NCI-H748 (cell line): ENCODE measurements around the gene ADAMTS9.

Experiments
- DNase-seq: peaks from one replicate; lab custom pipeline; 2025; ENCODE audit not compliant: unreplicated experiment; lab: John Stamatoyannopoulos, UW

ADAMTS9 gene

GRCh38 chr3:64578062-64578770, 109.6 kb downstream of the ADAMTS9 start:
- DNase-seq: no peak

GRCh38 chr3:64576211-64576775, 111.5 kb downstream of the ADAMTS9 start:
- no peak for DNase-seq

DNA sequence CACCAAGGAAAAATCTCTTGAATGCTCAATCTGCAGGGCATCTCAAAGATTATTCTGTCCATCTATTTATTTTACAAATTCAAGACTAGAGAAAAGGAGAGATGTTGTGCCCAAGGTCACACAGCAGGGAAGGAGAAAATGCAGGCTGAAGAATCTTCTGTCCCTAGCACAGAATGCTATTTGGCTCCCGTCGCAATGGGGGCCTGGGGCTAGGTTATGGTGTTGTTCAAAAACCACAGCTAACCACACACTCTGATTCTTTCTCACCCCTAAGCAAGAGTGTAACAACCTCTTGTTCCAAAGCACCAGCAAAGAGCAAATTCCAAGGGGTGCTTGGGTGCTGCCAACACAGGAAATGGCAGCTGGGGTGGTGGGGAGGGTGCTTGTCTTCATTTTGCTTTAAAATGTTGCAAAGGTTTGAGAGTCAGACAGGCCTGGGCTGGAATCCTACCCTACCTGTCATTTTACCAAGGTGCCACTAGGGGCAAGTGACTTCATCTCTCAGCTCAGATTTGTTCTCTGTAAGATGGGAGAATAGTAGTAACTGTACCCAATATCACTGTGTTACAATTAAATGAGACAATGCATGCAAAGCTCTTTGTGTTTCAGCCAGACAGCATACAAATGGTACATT, 112.5 kb downstream of the ADAMTS9 start:
- peak; percentile 10 for DNase-seq

- no peak for DNase-seq
These were observed 113.6 kb downstream of the ADAMTS9 start for GRCh38 chr3:64574194-64574593.

DNA sequence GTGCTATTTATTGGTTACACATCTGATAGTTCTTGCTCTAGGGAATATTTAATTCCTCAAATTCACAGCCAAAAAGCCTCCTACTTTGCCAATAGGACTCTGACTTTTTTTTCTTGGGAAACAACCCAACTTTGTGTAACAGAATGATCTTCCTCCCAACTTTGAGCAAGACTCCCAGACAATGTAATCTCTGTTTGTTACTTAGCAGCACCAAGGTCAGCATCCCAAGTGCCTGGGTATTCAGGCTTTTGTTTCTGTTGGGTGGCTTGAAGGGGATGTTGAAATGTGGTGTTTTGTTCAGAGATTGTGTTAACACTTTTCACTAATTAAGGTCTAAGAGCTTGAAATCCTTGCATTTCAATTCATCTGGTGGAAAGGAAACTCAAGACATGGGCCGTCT, 115.8 kb downstream of the ADAMTS9 start:
- no peak for DNase-seq

- DNase-seq: no peak
These were observed 118.8 kb downstream of the ADAMTS9 start for GRCh38 chr3:64568895-64569517.

GRCh38 chr3:64566859-64567258, 120.9 kb downstream of the ADAMTS9 start:
- no peak for DNase-seq

DNA sequence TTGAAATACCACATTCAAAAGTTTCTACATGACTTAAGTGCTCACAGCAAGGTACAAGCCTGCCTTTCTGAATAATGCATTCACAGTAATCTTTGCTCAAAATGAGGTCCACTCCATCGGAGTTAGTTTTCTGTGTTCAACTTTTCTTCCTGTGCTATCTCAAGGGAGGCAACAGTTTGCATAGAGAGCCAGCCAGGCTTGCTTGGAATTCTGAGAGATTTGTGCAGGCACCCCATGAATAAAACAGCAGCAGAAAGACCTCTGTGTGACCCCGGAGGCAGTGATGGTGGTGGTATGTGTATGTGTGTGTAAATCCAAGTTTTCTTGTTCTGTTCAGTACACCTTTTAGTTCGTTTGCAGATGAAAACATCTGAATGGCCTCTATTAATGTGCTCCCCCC, 124.0 kb downstream of the ADAMTS9 start:
- DNase-seq: no peak

- no peak for DNase-seq
These were observed 125.9 kb downstream of the ADAMTS9 start for GRCh38 chr3:64561868-64562267.

DNA sequence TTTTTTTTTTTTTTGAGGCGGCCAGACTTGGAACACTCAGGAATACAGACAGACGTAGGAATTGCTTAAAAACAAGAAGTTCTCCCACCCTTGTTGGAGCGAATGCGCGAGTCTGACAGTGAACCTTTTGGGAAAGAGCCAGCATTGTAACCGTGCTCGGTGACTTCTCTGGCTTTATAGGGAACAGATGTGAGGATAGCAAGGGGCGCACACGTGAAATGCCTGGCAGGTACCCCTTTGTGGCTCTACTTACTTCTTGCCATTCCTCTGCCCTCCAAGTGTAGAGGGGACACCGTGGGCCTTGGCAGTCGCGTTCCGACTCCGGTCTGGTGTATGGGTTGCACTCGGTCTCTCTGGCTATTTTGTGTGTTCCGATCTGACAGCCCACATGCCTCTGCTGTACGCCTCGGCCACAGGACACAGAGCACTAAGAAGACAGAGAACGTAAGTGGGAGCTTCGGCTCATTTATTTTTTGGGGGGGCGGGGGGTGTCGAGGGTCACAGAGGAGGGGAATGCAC, 126.4 kb downstream of the ADAMTS9 start:
- DNase-seq: no peak

DNA sequence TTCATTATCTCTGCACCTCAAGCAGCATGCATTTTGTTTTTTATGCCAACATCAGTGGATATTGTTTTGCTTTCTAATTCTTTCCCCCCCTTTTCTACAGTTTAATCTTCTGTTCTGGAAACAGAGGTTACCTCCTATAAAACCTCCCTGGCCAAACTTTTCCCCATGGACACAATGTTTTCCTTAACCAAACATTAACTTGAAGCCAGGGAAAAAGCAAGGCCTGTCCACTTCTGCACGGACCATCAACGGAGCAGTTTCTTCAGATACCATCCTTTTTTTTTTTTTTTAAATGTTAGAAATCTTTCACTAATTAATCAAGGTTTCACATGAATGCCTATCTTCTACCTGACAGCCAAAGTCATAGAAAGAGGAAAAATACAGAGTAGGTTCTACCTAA, 127.0 kb downstream of the ADAMTS9 start:
- no peak for DNase-seq

GRCh38 chr3:64559588-64559987, 128.2 kb downstream of the ADAMTS9 start:
- no peak for DNase-seq

GRCh38 chr3:64556046-64556445, 131.8 kb downstream of the ADAMTS9 start:
- no peak for DNase-seq

DNA sequence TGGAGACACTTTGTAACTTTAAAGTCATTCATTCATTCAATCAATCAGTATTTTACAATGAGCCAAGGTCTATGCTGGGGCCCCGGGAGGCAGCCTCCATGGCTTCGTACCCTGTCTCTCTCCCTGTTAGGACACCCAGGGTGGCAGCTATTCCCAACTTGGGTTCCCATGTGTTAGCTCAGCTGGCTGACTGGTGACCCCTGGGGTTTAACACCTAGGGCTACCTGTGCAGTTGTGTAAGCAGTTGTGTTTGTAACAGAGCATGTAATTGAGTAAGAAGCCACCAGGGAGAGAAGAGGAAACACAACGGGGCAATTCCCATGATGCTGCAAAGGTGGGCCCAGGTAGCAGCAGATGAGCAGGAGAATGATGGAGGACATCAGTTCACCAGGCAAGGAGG, 132.4 kb downstream of the ADAMTS9 start:
- DNase-seq: no peak

DNA sequence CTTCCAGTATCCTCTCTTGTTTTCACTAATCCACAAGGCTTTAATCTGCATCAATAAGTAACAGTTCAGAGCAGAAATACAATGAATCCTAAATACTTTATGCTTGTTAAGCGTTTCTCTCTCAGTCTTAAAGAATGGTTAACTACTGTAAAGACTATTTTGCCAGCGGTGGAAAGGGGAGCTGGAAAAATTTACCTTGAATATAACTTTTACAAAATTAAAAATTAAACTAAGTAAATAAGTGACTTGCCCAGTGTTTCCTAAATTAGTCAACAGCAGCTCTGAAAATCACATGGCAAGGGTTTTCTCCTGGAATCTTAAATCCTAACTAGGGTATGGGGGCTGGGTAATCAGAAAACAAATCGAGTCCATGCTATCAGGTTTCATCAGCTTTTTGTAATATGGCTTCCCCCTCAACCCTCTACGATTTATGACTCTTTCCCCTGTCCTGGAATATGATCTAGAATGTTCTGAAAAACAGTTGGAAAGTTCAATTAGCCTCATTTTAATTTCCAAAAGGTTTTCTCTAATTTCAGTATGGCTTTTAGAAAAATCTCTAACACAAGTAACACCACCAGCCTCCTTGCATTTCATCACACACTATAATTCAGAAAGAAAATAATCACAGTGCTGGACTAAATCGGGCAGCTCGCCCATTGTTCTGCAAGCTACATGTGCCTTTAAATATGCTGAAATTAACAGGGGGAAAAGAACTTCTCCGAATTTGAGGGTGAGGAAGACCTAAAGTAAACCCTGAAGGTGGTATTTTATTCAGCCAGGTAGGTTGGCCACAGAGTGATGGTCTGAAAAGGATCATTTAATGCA, 133.5 kb downstream of the ADAMTS9 start:
- DNase-seq: no peak

DNA sequence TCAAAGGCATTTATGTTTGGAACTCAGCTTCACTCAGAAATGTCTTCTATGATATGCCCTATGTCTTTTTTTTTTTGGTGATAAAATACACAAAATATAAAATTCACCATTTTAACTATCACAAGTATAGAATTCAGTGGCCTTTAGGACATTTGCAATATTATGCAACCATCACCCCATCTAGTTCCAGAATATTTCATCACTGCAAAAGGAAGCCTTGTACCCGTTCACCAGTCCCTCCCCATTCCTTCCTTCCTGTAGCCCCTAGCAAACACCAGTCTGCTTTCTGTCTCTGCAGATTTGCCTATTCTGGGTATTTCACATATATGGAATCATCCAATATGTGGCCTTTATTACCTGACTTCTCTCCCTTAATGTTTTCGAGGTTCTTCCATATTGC, 134.8 kb downstream of the ADAMTS9 start:
- no peak for DNase-seq

GRCh38 chr3:64552160-64552559, 135.6 kb downstream of the ADAMTS9 start:
- DNase-seq: no peak

GRCh38 chr3:64551697-64552096, 136.1 kb downstream of the ADAMTS9 start:
- no peak for DNase-seq

- no peak for DNase-seq
These were observed 137.1 kb downstream of the ADAMTS9 start for GRCh38 chr3:64550745-64551144.

DNA sequence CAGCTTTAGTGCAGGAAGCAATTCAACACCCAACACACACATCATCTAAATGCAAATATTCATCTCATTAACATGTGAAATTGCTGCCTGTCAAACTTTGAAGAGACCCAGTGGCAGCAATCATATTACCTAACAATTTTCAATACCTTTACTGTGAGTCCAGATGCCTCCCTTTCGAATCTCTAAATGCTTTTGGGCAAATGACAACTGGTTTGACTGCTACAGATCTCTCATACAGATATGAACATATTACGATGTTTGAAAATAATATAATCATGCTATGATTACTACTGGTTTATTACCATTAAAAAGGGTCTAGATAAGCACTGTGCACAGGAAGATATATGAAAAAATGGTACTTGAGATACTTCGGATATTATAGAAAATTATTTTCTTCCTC, 137.9 kb downstream of the ADAMTS9 start:
- DNase-seq: no peak
